OCI-LY1 (cell line): Measurements from ENCODE around the gene HTR5A.
"Not testable (repeated sequence)": the region's sequence is repeated elsewhere in the genome, so short reads cannot be mapped to it uniquely, and the experiment has no call there.

Experiments
- H2AFZ ChIP-seq: fragments of 200-600 bp; sonication (generic), shearing (Covaris generic); 2 replicates; pipeline ENCODE4 v1.6.0; 2014; ENCODE audit warnings: antibody characterized with exemption, mild to moderate bottlenecking, low read length
- H3F3A ChIP-seq: fragments of 200-600 bp; sonication (generic), shearing (Covaris generic); 2 replicates; pipeline ENCODE4 v1.6.0; 2014; ENCODE audit warnings: mild to moderate bottlenecking, antibody characterized with exemption, low read length, moderate library complexity; ENCODE audit not compliant: insufficient read depth
- H3K27ac ChIP-seq: fragments of 200-600 bp; sonication (generic); 2 replicates; pipeline ENCODE4 v1.5.1; 2014; ENCODE audit warnings: low read length, mixed run types, mild to moderate bottlenecking, low read depth; ENCODE audit not compliant: poor library complexity, severe bottlenecking
- H3K27me3 ChIP-seq: fragments of 200-600 bp; sonication (generic); 2 replicates; pipeline ENCODE4 v1.6.0; 2014; ENCODE audit warnings: antibody characterized with exemption, mild to moderate bottlenecking, low read length, moderate library complexity; ENCODE audit not compliant: insufficient read depth
- H3K36me3 ChIP-seq: fragments of 200-600 bp; sonication (generic); 2 replicates; pipeline ENCODE4 v1.6.1; 2014; ENCODE audit warnings: mild to moderate bottlenecking, antibody characterized with exemption, low read length, moderate library complexity, mixed read lengths; ENCODE audit not compliant: insufficient read depth
- H3K4me1 ChIP-seq: fragments of 200-600 bp; sonication (generic); 2 replicates; pipeline ENCODE4 v1.5.1; 2014; ENCODE audit warnings: mild to moderate bottlenecking, low read length, moderate library complexity; ENCODE audit not compliant: insufficient read depth, severe bottlenecking
- H3K4me2 ChIP-seq: fragments of 200-600 bp; sonication (generic), shearing (Covaris generic); 2 replicates; pipeline ENCODE4 v1.6.1; 2014; ENCODE audit warnings: low read length
- H3K4me3 ChIP-seq: fragments of 200-600 bp; sonication (generic); 2 replicates; pipeline ENCODE4 v1.5.1; 2014; ENCODE audit warnings: low read length, low read depth, mild to moderate bottlenecking, mixed read lengths; ENCODE audit not compliant: poor library complexity, severe bottlenecking
- H3K79me2 ChIP-seq: fragments of 200-600 bp; shearing (Covaris generic); 2 replicates; pipeline ENCODE4 v1.6.1; 2016; ENCODE audit warnings: mixed run types, low read length, mixed read lengths; ENCODE audit not compliant: insufficient read depth
- H3K9ac ChIP-seq: fragments of 200-600 bp; sonication (generic), shearing (Covaris generic); 2 replicates; pipeline ENCODE4 v1.6.1; 2014; ENCODE audit warnings: mild to moderate bottlenecking, low read length, mixed read lengths
- H3K9me2 ChIP-seq: fragments of 200-600 bp; sonication (generic), shearing (Covaris generic); 2 replicates; pipeline ENCODE4 v1.6.1; 2014; ENCODE audit warnings: low read depth, mild to moderate bottlenecking, low read length, mixed read lengths
- H3K9me3 ChIP-seq: fragments of 200-600 bp; shearing (Covaris generic); 2 replicates; pipeline ENCODE4 v1.6.1; 2014; ENCODE audit warnings: low read length, mixed read lengths
- H4K20me1 ChIP-seq: fragments of 200-600 bp; sonication (generic), shearing (Covaris generic); 2 replicates; pipeline ENCODE4 v1.6.0; 2016; ENCODE audit warnings: mild to moderate bottlenecking, low read length; ENCODE audit not compliant: insufficient read depth
- EZH2 ChIP-seq: fragments of 200-600 bp; sonication (generic), shearing (Covaris generic); IDR thresholded peaks from 2 replicates; pipeline ENCODE4 v1.8.0; 2017; ENCODE audit warnings: borderline replicate concordance, mixed run types, mild to moderate bottlenecking, antibody characterized with exemption, low read length, moderate library complexity, mixed read lengths
- TF ChIP-seq, protein P1 (sequence below): fragments of 200-600 bp; sonication (generic), shearing (Covaris generic); IDR thresholded peaks from 2 replicates; pipeline ENCODE4 v1.5.1; 2017; ENCODE audit warnings: mild to moderate bottlenecking, antibody characterized with exemption, low read length, moderate library complexity, mixed read lengths

The HTR5A gene

DNA sequence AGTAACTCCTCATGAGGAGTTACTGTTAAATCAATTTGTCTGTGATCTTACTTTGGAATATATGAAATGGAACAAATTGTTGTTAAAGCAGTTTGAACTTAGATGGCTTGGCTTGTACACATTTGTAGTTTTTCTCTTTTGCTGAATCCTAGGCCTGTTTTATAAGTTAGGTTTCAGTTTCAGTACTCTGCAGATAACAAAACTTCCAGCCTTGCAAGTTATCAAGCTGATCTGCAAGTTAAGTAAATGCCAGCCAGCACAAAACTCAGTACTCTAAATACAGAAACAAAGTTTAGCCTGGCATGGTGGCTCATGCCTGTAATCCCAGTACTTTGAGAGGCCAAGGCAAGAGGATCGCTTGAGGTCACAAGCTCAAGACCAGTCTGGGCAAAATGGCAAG, 42.2 kb upstream of the HTR5A start:
- Histone ChIP-seq H2AFZ (no peak overlapping the region), H3K9ac (no peak overlapping the region), H3K4me2 (no peak overlapping the region), H3K4me3 (no peak overlapping the region), H3K4me1 (no peaks in the 10 kb centered on the region), H3K27me3 (peaks cover 9% of the 10 kb centered on the region; the same call in 1 of the 2 replicates), H3K9me2 (no peaks in the 10 kb centered on the region), H3K9me3 (peaks cover 7% of the 10 kb centered on the region), H3F3A (no peaks in the 10 kb centered on the region), H3K79me2 (no peaks in the 10 kb centered on the region), H3K36me3 (no peaks in the 10 kb centered on the region), H4K20me1 (no peaks in the 10 kb centered on the region), H3K27ac (no peak overlapping the region)
- TF ChIP-seq, protein P1, sequence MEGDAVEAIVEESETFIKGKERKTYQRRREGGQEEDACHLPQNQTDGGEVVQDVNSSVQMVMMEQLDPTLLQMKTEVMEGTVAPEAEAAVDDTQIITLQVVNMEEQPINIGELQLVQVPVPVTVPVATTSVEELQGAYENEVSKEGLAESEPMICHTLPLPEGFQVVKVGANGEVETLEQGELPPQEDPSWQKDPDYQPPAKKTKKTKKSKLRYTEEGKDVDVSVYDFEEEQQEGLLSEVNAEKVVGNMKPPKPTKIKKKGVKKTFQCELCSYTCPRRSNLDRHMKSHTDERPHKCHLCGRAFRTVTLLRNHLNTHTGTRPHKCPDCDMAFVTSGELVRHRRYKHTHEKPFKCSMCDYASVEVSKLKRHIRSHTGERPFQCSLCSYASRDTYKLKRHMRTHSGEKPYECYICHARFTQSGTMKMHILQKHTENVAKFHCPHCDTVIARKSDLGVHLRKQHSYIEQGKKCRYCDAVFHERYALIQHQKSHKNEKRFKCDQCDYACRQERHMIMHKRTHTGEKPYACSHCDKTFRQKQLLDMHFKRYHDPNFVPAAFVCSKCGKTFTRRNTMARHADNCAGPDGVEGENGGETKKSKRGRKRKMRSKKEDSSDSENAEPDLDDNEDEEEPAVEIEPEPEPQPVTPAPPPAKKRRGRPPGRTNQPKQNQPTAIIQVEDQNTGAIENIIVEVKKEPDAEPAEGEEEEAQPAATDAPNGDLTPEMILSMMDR: no peak
- no peak for TF ChIP-seq EZH2

DNA sequence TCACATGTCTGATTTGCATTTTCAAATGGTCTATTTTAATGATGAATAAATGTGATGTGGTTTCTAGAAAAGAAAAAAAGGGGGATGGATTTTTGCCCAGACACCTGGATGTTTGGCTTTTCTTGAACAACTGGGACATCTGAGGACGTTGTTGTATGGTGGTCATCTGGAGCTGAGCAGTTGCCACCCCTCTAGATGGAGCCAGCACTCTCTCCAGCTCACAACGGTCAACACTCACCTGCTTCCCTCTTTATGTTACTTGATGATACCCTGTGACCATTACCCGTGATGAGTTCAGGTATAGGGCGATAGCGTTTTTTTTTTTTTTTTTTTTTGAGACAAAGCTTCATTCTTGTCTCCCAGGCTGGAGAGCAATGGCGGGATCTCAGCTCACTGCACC, 37.1 kb upstream of the HTR5A start:
- Histone ChIP-seq H3K9ac (no peak overlapping the region), H3K9me2 (no peaks in the 10 kb centered on the region), H3K4me2 (no peak overlapping the region), H3K9me3 (peaks cover 7% of the 10 kb centered on the region; the same call in 1 of the 2 replicates), H2AFZ (no peak overlapping the region), H3F3A (no peaks in the 10 kb centered on the region), H3K79me2 (no peaks in the 10 kb centered on the region), H3K4me1 (no peaks in the 10 kb centered on the region), H3K4me3 (no peak overlapping the region), H3K36me3 (no peaks in the 10 kb centered on the region), H3K27me3 (peaks cover 10% of the 10 kb centered on the region; the same call in 1 of the 2 replicates), H4K20me1 (no peaks in the 10 kb centered on the region), H3K27ac (no peak overlapping the region)
- no peak for TF ChIP-seq EZH2
- TF ChIP-seq, protein P1: peak; percentile 13; the same call in 1 of the 2 replicates

DNA sequence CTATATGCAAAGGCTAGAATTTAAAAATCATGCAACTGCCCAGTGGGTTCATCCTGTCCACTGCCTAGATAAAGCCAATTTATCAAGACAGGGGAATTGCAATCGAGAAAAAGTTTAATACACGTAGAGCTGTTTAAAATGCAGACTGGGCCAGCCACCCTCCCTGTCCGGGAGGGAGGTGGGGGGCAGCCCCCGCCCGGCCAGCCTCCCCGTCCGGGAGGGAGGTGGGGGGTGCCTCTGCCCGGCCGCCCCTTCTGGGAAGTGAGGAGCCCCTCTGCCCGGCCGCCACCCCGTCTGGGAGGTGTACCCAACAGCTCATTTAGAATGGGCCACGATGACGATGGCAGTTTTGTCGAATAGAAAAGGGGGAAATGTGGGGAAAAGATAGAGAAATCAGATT, 35.6 kb upstream of the HTR5A start:
- H2AFZ ChIP-seq, H3F3A ChIP-seq, H3K9ac ChIP-seq, H3K27ac ChIP-seq, H3K4me2 ChIP-seq, H3K4me1 ChIP-seq, H3K9me3 ChIP-seq, H3K79me2 ChIP-seq, H4K20me1 ChIP-seq, H3K9me2 ChIP-seq, H3K4me3 ChIP-seq, H3K36me3 ChIP-seq, H3K27me3 ChIP-seq: not testable (repeated sequence)

DNA sequence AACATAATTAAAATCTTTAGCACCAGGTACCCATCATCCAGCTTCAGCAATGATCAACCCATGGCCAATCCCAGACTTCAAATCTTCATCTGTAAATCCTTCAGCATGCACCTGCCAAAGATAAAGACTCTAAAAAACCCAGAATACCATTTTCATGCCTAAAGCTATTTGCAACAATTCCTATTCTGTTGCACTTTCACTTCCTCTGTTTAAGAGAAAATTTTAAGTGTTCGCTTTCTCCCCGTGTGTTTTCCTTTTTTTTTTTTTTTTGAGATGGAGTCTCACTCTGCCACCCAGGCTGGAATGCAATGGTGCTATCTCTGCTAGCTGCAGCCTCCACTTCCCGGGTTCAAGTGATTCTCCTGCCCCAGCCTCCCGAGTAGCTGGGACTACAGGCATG, 31.8 kb upstream of the HTR5A start:
- H3K9me3 ChIP-seq: peaks cover 3% of the 10 kb centered on the region; the same call in 1 of the 2 replicates
- no peak overlapping the region for H3K4me2 ChIP-seq
- no peak for TF ChIP-seq EZH2
- TF ChIP-seq, protein P1: no peak
- H3K9me2 ChIP-seq: no peaks in the 10 kb centered on the region
- no peaks in the 10 kb centered on the region for H3K36me3 ChIP-seq
- no peak overlapping the region for H3K27ac ChIP-seq
- H3K9ac ChIP-seq: no peak overlapping the region
- no peaks in the 10 kb centered on the region for H3F3A ChIP-seq
- H3K4me1 ChIP-seq: no peaks in the 10 kb centered on the region
- no peak overlapping the region for H2AFZ ChIP-seq
- no peaks in the 10 kb centered on the region for H4K20me1 ChIP-seq
- no peaks in the 10 kb centered on the region for H3K79me2 ChIP-seq
- no peak overlapping the region for H3K4me3 ChIP-seq
- peaks cover 4% of the 10 kb centered on the region; the same call in 1 of the 2 replicates for H3K27me3 ChIP-seq
